Stimulated activated CD8-positive, alpha-beta memory T cell treated with anti-CD3 and anti-CD28 coated beads, Interleukin-4, amount 100 ng/mL, for 4 hours (primary cell): ENCODE measurements around the gene ITPRIPL1.
A peak's percentile ranks its signal among the peaks of the same experiment; 100 is the strongest.
"Not testable (repeated sequence)": the region's sequence is repeated elsewhere in the genome, so short reads cannot be mapped to it uniquely, and the experiment has no call there.

Source experiments
- DNase-seq, 2 donors: peaks; one replicate each; pipeline ENCODE4 v3.0.0-alpha.2; 2020; ENCODE audit warnings: low read depth in 2 of 2, low spot score in 1 of 2

Gene ITPRIPL1

GRCh38 chr2:96325041-96325883 lies at the start of gene ITPRIPL1:
TSS of gene ITPRIPL1 (plus strand) at chr2:96325317. CDS start at chr2:96325840, 523 bp downstream.
- no peak for DNase-seq

- no peak for DNase-seq
Observed at GRCh38 chr2:96276787-96277499, 48.2 kb upstream of the ITPRIPL1 start.

GRCh38 chr2:96287273-96287856 lies 37.8 kb upstream of the ITPRIPL1 start:
- no peak for DNase-seq

GRCh38 chr2:96291751-96292150 lies 33.4 kb upstream of the ITPRIPL1 start:
- DNase-seq = no peak

GRCh38 chr2:96294271-96294670 lies 30.8 kb upstream of the ITPRIPL1 start:
- not testable (repeated sequence) for DNase-seq

- no peak for DNase-seq
Observed at GRCh38 chr2:96296925-96297324, 28.2 kb upstream of the ITPRIPL1 start.

GRCh38 chr2:96301865-96302264 lies 23.3 kb upstream of the ITPRIPL1 start:
- no peak for DNase-seq

- no peak for DNase-seq
Observed at GRCh38 chr2:96304606-96305005, 20.5 kb upstream of the ITPRIPL1 start.

GRCh38 chr2:96305091-96305978 lies 19.8 kb upstream of the ITPRIPL1 start, which contains the start of gene SNRNP200:
TSS of gene SNRNP200 (minus strand) at chr2:96305546. CDS start at chr2:96305437, 109 bp downstream.
- DNase-seq = peak; percentile 78 to 80

- no peak for DNase-seq
Observed at GRCh38 chr2:96305979-96306308, 19.2 kb upstream of the ITPRIPL1 start.

- no peak for DNase-seq
Observed at GRCh38 chr2:96306370-96306769, 18.7 kb upstream of the ITPRIPL1 start.

GRCh38 chr2:96308248-96308647 lies 16.9 kb upstream of the ITPRIPL1 start:
- no peak for DNase-seq

GRCh38 chr2:96315005-96315399 lies 10.1 kb upstream of the ITPRIPL1 start:
- no peak for DNase-seq

- DNase-seq = no peak
Observed at GRCh38 chr2:96315400-96316071, 9.6 kb upstream of the ITPRIPL1 start.

GRCh38 chr2:96316999-96317398 lies 8.1 kb upstream of the ITPRIPL1 start:
- no peak for DNase-seq

GRCh38 chr2:96317584-96317997 lies 7.5 kb upstream of the ITPRIPL1 start:
- DNase-seq = no peak

GRCh38 chr2:96318723-96319122 lies 6.4 kb upstream of the ITPRIPL1 start:
- DNase-seq = no peak

GRCh38 chr2:96319396-96319795 lies 5.7 kb upstream of the ITPRIPL1 start:
- no peak for DNase-seq

GRCh38 chr2:96320326-96320725 lies 4.8 kb upstream of the ITPRIPL1 start:
- no peak for DNase-seq
